HG02642 (cell line): ENCODE measurements around the gene TMEM187.

Experiments used
- ATAC-seq: cut with Tn5 transposase; IDR thresholded peaks from one replicate; pipeline ENCODE4 v1.9.1; 2021; ENCODE audit warnings: mild to moderate bottlenecking; ENCODE audit not compliant: unreplicated experiment, poor library complexity

The TMEM187 gene

DNA sequence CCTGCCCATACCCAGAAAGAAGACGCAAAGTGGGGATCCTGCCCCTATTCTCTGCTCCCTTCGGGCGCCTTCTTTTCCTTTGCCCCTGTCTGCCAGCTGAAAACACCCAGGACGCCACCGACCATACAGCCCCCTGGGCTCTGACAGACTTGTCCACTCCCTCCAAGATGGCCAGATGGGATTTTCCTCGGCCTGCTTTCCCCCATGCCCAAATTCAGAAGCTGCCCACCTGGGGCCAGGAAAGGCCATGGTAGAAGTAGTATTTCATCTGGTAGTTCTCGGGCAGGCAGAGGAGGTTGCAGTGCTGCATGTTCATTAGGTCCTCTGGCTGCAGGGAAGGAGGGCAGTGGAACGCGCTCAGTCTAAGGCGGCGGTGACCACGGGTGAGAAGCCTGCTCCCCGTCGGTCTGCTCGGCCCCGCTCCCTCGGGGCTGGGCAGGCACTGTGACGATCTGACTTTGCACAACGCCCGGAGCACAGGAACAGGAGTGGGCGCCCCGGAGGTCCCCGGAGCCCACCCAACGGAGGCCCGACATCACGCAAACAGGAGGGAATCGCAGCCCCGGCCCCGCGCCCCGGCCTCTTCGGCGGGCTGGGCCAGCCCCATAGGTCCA, 38.3 kb upstream of the TMEM187 start:
- no peak for ATAC-seq

DNA sequence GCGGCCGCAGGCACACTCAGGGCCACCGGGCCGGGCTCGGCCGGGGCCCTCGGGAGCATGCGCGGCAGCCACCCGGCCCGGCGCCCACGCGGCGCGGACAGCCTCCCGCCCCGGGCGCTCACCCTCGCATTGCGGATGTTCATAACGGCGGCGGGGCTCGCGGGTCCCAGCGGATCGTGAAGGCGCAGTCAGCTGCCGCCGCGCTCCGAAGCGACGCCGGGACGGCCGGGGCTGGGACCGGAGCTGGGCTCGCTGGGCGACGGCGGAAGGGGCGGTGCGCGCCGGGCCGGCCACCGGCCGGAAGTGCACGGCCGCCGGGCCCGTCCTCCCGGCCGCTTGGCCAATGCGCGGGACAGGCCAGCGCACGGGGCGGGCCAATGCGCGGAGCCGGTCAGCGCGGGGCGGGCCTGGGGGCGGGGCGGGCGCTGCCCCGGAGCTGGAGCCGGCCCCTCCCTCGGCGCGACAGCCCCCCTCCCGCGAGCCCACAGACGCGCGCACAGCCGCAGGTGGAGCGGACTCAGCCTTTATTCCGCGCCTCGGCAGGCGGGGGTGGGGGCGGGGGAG, 37.7 kb upstream of the TMEM187 start, which contains the start of gene NAA10:
NAA10 (minus strand) TSS at position 276 of the 564 bp plus-strand sequence; CDS start at position 143, 133 bp downstream.
- peak; percentile 93 for ATAC-seq

DNA sequence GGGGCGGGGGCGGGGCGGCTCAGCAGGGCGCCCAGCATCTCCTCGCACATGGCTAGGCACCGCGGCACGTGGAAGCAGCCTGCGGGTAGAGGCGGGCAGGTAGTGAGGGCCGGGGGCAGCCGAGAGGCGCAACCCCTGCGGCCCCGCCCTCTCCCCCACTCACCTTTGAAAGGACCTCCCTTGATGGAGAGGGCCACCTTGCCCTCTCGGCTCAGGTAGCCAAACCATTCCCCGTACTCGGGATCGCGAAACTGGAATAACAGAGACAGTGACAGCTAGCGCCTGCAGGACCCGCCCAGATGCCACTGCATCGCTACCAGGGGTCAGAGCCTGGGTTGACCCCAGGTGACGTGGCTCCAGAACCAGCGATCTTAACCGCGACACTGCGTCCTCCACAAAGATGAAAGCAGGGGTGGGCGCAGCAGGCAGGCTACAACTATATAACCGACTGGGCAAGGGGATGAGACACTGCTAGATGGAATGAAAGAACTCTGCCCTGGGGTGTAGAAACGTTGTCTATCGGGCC, 37.2 kb upstream of the TMEM187 start:
- no peak for ATAC-seq

DNA sequence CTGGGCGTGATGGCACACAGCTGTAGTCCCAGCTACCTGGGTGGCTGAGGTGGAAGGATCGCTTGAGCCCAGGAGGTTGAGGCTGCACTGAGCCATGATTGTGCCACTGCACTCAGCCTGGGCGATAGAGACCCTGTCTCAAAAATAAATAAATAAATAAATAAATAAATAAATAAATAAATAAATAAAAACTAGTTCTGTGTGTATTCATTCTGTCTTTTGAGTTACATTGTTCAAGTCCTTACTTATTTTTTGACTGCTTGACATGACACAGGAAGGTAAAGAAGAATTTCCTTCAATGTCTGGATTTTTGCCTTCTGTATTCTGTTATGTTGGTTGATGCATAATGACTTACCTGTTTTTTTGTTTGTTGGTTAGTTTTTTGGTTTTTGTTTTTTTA, 35.5 kb upstream of the TMEM187 start:
- ATAC-seq = no peak

DNA sequence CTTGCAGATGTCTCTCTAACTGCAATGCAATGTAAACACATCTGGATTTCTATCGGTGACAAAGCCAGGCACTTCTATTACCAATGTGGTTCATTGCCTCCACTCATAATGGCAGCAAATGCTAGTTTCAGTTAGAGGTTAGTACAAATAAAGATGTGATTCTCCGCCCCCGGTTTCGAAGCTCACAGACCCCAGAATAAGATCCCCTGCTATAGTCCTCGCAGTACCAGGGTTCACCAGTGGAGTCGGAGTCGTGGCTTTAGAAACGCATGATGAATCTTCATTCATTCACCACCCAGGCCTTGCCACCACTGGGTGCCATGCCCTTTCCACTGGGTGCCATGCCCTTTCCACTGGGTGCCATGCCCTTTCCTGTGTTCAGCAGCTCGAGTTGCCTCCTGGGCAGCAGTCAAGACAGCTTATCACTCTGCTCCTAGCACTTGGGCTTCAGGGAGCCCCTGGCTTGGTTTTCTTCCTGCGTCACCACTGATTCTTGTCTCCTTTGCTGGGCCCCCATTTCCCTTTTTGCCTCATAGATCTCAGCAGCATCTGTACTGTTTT, 34.2 kb upstream of the TMEM187 start:
- ATAC-seq = no peak

DNA sequence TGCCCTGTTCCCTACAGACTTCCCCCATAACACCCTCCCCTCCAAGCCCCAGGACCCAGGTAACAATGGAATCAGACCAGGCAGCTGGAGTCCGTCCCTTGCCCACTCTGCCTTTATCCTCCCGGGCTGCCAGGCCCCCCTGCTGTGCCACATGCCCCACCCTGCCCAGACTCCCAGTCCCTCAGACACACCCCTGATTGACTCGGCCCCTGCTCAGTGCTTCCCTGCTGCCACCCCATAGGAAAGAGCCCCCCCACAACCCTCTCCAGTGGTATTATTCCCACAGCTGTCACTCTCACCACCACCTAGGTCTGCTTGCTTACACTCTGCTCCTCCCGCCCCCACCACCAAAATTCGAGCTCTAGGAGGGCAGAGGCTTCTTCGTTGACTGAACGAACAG, 33.0 kb upstream of the TMEM187 start:
- no peak for ATAC-seq

DNA sequence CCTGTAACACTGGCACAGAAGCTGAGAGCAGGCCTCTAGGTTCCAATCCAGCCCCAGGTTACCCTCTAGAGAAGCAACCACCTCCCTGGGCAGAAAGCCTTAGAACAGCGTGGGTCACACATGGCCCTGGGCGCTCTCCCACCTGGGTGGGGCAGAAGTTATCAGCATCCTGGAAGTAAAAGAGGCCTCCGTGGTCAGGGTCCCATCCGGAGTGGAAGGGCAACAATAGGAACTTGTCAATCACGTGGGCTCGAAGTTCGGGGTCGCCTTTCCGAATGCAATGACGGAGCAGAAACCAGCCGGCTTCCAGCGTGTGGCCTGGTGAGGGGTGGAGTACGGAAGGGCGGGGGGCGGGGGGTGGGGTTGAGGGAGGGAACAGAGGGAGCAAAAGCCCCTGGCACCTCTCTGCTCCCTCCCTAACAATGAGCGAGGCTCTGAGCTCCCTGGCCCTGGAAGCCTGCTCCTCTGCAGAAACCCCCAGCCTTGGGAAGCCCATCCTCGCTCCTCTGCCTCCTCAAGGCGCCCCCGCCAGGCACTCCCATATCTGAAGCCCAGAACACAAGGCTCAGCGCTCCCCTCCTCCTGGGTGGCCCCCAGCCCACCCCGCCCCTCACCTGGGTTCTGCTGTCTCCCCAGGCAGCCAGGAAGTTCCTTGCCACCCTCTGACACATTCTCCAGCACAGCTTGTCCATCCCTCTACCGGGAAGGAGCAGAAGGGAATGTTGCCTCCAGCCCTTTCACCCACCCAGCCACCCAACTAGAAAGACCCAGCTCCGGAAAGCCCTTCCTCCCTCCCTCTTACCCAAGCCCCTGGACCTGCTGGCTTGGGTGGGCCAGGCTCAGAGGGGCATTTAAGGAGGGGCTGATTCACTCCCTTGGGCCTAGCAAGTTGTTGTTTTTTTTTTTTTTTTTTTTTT, 31.0 kb upstream of the TMEM187 start:
- ATAC-seq = no peak

DNA sequence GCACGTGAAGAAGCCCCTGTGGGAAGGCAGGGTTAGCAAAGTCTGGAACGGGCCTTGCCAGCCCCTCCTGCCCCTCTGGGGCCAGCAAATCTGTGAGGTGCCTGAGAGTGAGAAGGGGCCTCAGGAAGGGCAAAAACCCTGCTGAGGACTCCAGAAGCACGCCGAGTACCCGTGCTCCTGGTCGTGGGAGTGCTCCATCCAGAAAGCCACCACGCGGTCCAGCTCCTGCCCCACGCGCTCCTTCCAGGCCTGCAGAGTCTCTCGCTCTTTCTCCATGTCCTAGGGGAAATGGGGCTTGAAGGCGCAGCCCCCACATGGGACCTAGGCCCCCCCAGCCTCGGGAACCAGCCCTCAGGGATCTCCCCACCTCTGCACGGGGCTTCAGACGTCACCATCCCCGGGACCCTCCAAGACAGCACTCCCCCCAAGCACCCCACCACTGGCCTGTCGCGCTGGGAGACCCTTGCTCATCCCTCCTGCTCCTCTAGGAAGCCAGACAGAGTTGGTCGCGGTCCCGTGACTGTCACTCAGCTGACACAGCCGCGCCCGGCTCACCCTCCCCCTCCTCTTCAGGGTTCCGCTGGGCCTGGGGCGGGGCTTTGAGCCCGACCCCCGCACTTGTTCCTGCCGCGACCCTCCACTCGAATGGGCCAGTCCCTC, 28.3 kb upstream of the TMEM187 start, which contains the start of gene RENBP:
RENBP (minus strand) TSS at position 504 of the 660 bp plus-strand sequence; CDS start at position 471, 33 bp downstream.
- ATAC-seq = no peak

DNA sequence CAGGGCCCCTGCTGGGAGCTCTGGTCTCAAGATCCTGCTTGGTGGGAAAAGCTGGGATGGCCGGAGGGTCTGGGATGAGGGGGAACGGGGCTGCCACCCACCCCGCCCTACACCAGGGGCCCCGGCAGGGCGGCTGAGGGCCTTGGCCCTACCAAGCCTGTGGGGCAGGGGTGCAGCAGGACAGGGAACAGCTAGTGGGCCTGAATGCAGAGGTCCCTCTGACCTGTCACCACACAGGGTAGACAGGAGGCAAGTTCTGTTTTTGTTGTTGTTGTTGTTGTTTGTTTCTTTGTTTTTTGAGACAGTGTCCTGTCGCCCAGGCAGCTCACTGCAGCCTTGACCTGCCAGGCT, 27.8 kb upstream of the TMEM187 start:
- no peak for ATAC-seq

DNA sequence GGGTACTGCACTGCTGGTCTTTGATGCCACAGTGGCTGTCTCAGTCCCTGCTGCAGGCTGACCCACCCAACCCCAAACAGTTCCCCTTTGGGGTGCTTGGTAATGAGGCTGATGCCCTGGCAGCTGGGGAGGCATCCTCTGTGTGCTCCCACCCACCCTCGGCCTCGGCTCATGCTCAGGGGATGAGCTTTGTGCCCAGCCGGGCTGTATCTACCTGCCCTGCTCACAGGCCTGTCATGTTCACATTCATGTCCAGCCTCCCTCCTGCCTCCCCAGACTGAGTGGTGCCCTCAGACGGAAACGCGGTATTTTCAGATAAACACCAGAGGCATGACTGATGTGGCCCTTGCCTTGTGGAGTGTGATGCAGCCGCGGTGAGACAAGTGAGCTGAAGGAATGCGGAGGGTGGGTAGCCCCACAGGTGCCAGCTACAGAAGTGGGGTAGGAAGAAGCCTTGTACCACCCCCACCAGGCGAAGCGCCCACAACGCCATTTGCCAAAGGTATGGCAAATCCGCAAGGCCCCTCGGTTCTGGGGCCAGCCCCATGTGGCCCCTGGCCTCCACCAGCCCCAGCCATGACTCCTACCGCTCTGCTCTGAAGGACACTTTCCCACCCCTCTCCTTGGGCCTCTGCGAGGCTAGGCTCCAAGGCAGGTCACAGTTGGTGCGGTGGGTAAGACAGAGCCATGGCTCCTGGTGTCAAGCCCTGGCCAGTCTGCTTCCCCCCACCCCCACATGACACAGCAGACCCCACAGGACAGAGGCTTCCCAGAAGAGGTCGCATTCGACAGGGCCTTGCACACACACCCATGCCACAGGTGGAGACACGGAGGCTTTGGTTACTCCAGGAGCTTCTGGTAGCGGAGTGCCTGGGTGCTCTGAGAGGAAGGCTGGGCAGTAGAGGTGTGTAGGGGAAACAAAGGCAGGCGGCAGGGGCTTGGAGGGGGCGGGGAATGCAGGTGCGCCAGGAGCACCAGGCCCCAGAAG, 26.3 kb upstream of the TMEM187 start:
- no peak for ATAC-seq

DNA sequence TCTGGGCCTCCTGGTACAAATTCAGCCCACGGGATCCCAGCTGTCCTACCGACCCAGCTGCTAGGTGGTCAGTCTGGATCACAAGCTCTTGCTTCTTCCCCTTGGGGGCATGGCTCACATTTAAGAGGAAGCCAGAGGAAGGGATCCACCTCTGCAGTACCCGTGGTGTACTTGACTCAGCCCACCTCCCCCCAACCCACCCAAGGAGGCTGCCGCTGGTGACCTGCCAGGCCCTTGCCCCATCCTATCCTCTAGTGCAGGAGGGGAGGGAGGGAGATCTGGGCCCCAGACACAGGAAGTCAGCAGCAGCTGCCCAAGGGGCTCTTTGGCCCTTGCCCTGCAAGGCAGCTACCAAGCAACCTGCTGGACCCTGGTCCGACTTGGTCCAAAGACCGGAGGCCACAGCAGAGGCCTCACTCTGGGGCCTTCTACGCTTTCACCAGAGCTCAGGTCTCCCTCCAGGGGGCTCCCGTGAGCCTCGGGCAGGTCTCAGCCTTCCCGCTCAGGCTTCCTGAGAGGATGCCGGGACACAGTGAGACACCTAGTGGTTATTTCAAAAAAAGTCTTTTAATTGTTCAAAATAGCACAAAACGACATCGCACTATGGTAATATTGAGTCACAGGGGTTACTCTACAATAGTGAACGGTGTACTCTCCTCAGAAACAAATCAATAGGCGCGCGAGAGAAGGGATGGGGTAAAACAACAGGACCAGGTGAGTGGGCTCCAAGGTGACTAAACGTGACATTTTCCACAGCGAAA, 25.4 kb upstream of the TMEM187 start:
- ATAC-seq = peak; percentile 68

DNA sequence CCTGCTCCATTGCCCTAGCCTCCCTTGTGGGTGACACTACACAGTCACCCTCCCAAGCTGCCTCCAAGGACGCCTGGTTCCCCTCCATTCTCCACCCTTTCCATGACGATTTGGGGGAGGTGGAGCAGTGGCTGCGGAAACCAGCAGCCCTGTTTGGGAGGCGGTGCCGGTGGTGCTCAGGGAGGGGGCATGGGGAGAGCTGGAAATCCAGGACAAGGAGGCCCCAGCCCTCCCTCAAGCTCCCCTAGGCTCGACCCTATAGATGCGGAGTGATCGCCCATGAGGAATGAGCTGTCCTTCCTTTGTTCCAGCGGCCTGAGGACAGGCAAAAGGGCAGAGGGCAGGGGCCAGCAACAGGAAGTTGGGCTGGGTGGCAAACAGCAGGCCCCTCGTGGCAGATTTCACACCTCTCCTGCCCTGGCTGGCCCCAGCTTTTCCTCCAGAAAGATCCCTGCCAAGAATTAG, 24.5 kb upstream of the TMEM187 start:
- ATAC-seq = no peak

DNA sequence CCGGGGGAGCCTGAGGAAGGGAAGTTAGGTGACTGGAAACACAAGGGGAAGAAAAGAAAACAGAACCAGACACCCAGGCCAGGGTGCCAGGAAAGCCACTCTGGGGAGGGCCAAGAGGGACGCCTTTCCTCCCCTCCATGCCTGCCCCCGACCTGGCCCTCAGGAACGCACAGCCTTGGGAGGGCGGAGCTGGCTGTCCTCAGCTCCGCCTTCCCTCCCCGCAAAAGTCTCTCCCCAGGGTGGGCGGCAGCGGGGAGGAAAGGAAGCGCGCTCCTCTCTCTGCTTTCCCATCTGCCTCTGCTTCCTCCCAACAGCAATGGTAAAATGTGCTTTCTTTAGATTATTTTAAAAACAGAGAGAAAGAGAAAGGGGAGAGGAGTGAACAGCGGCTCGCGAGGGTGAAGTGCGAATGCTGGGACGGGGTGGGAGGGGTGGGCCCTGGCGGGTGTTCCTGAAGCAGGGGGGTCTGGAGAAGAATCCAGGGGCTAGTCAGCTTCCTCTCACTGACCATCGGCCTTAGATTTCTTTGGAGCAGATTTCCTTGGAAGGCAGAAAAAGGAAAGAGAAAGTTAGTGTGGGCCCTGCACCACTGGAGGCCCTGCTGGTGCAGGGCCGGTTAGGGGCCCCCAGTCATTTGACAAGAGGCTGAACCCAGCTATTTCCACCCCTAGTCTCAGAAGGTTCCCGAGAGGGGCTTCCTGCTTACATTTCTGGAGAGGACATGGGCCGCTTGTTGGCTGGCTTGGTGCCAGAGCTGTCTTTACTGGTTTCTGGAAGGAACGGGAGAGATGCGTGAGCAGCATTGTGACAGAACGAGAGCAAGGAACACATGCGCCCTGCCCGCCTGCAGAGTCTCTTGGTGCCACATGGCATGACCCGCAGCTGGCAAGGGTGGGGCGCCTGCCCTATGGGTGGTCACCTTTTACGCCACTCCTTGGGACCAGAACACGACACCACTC, 23.4 kb upstream of the TMEM187 start:
- no peak for ATAC-seq

DNA sequence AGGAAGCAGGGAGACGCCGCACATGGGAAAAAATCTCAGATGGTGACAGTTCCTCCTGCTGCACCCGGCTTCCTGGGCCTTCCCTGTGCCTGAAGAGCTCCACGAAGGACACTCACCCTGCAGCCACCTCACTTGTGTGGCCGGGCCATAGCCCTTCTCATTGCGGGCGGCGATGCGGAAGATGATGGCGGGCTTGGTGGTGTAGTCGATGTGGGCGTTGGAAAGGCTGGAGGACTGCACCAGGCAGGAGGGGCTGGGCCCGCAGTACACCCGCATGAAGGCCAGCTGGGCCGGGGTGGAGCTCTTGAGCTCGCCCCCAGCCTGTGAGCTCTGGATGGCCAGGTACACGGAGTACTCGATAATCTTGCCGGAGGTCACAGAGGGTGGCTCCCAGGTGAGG, 22.4 kb upstream of the TMEM187 start:
- ATAC-seq = no peak

DNA sequence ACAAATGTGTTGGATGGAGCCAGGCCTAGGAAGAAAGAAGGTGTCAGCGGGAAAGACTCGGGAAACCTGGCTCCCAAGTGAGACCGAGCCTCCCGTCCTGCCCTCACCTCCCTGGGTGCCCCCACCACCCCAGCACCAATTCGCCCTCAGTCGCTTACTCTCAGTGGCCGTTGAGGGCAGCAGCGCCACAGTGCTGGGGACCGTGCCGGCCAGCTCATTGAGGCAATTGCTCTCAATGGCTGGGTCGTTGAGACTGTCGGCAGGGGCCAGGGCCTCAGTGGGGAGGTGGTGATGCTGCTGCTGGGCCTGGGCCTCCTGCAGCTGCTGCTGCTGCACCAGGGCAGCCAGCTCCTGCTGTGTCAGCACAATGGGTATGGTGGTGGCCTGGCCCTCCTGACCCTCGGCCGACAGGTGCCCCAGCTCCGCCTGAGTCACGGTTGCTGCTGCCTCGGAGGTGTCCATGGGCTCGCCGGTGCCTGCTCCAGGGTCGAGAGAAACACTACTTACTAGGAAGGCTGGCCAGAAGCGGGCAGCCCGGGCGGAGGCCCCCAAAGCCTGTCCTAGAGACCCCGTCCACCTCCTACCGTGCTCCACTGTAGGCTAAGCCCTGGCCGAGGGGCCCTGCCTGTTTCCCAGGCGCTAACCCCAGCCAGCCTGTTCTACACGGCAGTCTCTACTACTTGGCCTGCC, 20.7 kb upstream of the TMEM187 start:
- no peak for ATAC-seq

DNA sequence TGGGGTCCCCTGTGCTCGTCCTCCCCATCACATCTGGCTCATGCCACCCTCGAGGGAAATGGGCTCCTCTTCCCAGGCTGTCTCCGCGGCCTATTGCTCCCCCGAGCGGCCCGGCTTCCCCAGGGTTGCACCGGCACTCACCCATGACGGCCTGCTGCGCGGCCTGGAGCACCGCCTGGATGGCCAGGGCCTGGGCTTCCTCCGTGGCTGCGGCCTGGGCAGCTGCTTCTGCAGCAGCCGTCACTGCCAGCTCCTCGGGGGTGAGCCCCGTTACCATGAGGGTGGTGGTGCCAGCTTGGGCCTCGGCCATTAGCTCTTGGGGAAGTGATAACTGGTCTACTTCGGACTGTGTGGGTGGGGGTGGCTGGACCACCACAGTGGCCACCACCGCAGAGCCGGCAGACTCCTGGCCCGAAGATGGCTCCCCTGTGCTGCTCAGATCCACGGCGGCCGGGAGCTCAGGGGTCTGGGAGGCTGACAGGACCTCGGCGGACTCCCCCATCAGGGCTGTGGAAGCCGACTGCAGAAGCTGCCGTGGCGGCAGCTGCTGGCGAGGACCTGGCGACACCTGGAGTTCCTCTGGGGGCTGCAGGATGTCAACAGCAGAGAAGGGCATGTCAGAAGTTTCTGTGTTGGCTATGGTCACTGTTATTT, 20.1 kb upstream of the TMEM187 start:
- no peak for ATAC-seq
